ENCODE results near the gene APOC4. TPM values are rescaled to one million over a fixed set of nuclear protein-coding genes. Genes with fewer than 3 reads are reported as not detected.

The APOC4 gene
- total RNA-seq, result not detected in 2 replicates

GRCh38 chr19:44942067-44942571 is at the start of gene APOC4:
TSS of gene APOC4 (plus strand) at chr19:44942237. CDS start at chr19:44942278, 41 bp downstream.

DNA sequence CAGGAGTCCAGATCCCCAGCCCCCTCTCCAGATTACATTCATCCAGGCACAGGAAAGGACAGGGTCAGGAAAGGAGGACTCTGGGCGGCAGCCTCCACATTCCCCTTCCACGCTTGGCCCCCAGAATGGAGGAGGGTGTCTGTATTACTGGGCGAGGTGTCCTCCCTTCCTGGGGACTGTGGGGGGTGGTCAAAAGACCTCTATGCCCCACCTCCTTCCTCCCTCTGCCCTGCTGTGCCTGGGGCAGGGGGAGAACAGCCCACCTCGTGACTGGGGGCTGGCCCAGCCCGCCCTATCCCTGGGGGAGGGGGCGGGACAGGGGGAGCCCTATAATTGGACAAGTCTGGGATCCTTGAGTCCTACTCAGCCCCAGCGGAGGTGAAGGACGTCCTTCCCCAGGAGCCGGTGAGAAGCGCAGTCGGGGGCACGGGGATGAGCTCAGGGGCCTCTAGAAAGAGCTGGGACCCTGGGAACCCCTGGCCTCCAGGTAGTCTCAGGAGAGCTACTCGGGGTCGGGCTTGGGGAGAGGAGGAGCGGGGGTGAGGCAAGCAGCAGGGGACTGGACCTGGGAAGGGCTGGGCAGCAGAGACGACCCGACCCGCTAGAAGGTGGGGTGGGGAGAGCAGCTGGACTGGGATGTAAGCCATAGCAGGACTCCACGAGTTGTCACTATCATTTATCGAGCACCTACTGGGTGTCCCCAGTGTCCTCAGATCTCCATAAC is 36.4 kb upstream of the APOC4 start, which contains the start of gene APOE:
Gene APOE (plus strand): TSS at position 360 of the 724 bp plus-strand sequence. CDS start 829 bp downstream, outside the sequence.

DNA sequence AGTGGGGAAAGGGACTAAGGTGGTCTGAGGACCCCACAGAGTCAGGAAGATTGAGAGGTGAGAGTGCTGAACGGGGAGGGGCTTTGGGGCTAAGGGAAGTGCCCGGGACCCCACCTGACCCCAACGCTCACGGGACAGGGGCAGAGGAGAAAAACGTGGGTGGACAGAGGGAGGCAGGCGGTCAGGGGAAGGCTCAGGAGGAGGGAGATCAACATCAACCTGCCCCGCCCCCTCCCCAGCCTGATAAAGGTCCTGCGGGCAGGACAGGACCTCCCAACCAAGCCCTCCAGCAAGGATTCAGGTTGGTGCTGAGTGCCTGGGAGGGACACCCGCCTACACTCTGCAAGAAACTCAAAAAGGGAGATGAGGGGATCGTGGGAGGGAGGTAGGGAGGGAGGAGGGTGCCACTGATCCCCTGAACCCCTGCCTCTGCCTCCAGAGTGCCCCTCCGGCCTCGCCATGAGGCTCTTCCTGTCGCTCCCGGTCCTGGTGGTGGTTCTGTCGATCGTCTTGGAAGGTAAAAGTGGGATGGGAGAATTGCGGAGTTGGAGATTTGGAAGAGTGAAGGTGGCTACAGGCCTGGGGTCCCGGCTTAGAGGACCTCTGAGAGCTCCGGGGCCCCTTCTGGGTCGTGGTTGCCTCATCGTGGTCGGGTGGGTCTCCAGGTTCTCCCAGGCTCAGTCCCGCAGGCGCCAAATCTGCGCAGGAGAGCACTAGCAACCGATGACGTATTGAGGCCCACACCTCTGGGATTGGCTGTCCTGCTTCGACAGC is 27.4 kb upstream of the APOC4 start, which contains the start of gene APOC1:
Gene APOC1 (plus strand): TSS at position 176 of the 774 bp plus-strand sequence. CDS start 284 bp downstream, at position 460.

DNA sequence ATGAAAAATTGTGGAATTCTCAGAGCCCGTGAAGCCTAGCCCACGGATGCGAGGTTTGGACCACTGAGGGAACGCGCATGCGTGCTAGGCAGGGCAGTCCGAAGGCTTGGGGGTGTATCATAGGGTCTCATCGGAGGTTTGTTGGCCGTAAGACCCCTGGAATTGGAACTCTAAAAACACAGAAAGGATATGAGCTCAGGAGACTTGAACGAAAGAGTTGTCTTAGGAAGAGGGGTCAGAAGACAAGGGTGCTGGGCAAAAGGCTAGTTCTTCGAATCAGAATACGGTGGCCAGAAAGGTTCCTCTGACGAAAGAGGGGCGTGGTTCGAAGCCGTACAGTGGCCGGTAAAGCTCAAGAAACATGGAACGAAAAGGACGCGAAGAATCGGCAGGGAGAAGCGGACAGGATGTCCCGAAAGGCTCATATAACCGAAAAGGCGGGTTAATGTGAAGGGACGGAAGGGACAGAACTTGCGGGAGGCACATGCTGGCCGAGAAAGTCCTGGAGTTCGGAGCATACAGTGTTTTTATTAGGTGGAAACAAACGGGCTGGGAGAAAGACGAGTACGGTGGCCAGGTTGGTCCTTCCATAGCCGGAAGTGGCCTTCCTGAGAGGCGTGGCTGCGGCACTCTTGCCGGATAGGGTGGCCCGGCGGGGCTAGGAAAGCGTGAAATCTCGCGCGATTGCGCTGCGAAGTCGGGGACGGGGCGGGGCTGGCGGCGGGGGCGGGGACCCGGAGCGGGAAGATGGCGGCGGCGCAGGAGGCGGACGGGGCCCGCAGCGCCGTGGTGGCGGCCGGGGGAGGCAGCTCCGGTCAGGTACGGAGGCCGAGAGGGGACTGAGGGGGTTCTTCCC is 12.8 kb downstream of the APOC4 start, which contains the start of gene CLPTM1:
Gene CLPTM1 (plus strand): TSS at position 732 of the 856 bp plus-strand sequence. CDS start 16 bp downstream, at position 748.

Other genes starting within 250 kb of the APOC4 start
- not detected in 2 replicates for gene CEACAM16, start 243.1 kb upstream of the APOC4 start, total RNA-seq
- 17.3 and 18.8 TPM in 2 replicates for gene BCL3, start 193.5 kb upstream of the APOC4 start, total RNA-seq
- 0.07 TPM in 1 of 2 replicates, not detected in the other for gene CBLC, start 164.3 kb upstream of the APOC4 start, total RNA-seq
- 25.3 and 34.6 TPM in 2 replicates for gene BCAM, start 133.1 kb upstream of the APOC4 start, total RNA-seq
- gene NECTIN2, start 95.9 kb upstream of the APOC4 start, total RNA-seq, result 85.9 and 97.6 TPM in 2 replicates
- 32.3 and 45.9 TPM in 2 replicates for gene TOMM40, start 51.0 kb upstream of the APOC4 start, total RNA-seq
- 2.0 and 165 TPM in 2 replicates for gene APOE, start 36.4 kb upstream of the APOC4 start, total RNA-seq
- gene APOC1, start 27.6 kb upstream of the APOC4 start, total RNA-seq, result 2.4 TPM in 1 of 2 replicates, not detected in the other
- not detected in 2 replicates for gene APOC2, start 3.8 kb downstream of the APOC4 start, total RNA-seq
- gene CLPTM1, start 13.1 kb downstream of the APOC4 start, total RNA-seq, result 52.5 and 95.7 TPM in 2 replicates
- gene RELB, start 59.2 kb downstream of the APOC4 start, total RNA-seq, result 6.1 and 16.4 TPM in 2 replicates
- 14.0 and 18.0 TPM in 2 replicates for gene CLASRP, start 96.8 kb downstream of the APOC4 start, total RNA-seq
- 0.07 and 0.17 TPM in 2 replicates for gene ZNF296, start 134.2 kb downstream of the APOC4 start, total RNA-seq
- gene GEMIN7, start 137.0 kb downstream of the APOC4 start, total RNA-seq, result 11.5 and 21.7 TPM in 2 replicates
- gene PPP1R37, start 150.9 kb downstream of the APOC4 start, total RNA-seq, result 28.2 and 30.7 TPM in 2 replicates
- gene NKPD1, start 218.7 kb downstream of the APOC4 start, total RNA-seq, result 0.07 and 0.26 TPM in 2 replicates
- gene TRAPPC6A, start 236.0 kb downstream of the APOC4 start, total RNA-seq, result 4.7 and 5.6 TPM in 2 replicates
- gene BLOC1S3, start 236.5 kb downstream of the APOC4 start, total RNA-seq, result 4.4 and 5.9 TPM in 2 replicates

All from smooth muscle cell of the pulmonary artery (primary cell).